PC-3 (cell line): ENCODE results near the gene FOXN3. TPM values are rescaled to one million over a fixed set of nuclear protein-coding genes. Genes with fewer than 3 reads are reported as not detected.

Experiments
- ATAC-seq: fragments of 200-7000 bp; cut with Tn5 transposase; 2 replicates; pipeline ENCODE4 v1.9.1; 2020; ENCODE audit warnings: mild to moderate bottlenecking, moderate library complexity
- BruUV-seq: library from RNA; stranded (reverse); fragments of 400-500 nt; replicated peaks from 2 replicates; lab custom pipeline; 2021; lab: Mats Ljungman, UMichigan
- CTCF ChIA-PET: fragments of 300-600 bp; sonication (Branson Sonifier 250); formaldehyde crosslinking; loops from one replicate; lab custom pipeline; 2022; ENCODE audit warnings: antibody characterized with exemption; lab: Charles Lee
- POLR2A ChIA-PET: fragments of 300-600 bp; sonication (Branson Sonifier 250); formaldehyde crosslinking; loops from one replicate; lab custom pipeline; 2022; ENCODE audit warnings: antibody characterized with exemption; ENCODE audit not compliant: unreplicated experiment; lab: Charles Lee
- DNase-seq: peaks from one replicate; pipeline ENCODE4 v3.0.0-alpha.2; 2015
- H2AFZ ChIP-seq: fragments of 300-600 bp; sonication (generic); 2 replicates; pipeline ENCODE4 v1.6.0; 2016; ENCODE audit warnings: antibody characterized with exemption, low read length
- H3F3A ChIP-seq: fragments of 300-600 bp; sonication (generic); one replicate; pipeline ENCODE4 v1.6.0; 2017; ENCODE audit warnings: antibody characterized with exemption, low read length, control low read depth, mild to moderate bottlenecking; ENCODE audit not compliant: unreplicated experiment
- H3K27ac ChIP-seq: fragments of 300-600 bp; sonication (generic); 2 replicates; pipeline ENCODE4 v1.5.1; 2016; ENCODE audit warnings: mild to moderate bottlenecking, low read length
- H3K27me3 ChIP-seq: fragments of 300-600 bp; sonication (generic); 2 replicates; pipeline ENCODE4 v1.6.1; 2016; ENCODE audit warnings: low read length, mixed read lengths
- H3K36me3 ChIP-seq: fragments of 300-600 bp; sonication (generic); 2 replicates; pipeline ENCODE4 v1.6.1; 2016; ENCODE audit warnings: low read depth, mixed run types, low read length, mixed read lengths
- H3K4me1 ChIP-seq: fragments of 300-600 bp; sonication (generic); 2 replicates; pipeline ENCODE4 v1.5.1; 2016; ENCODE audit warnings: low read length; ENCODE audit not compliant: insufficient read depth
- H3K4me2 ChIP-seq: fragments of 300-600 bp; sonication (generic); 2 replicates; pipeline ENCODE4 v1.6.0; 2016; ENCODE audit warnings: low read length
- H3K4me3 ChIP-seq: fragments of 300-600 bp; sonication (generic); 2 replicates; pipeline ENCODE4 v1.5.1; 2016; ENCODE audit warnings: mild to moderate bottlenecking, low read length, mixed read lengths
- H3K79me2 ChIP-seq: fragments of 300-600 bp; sonication (generic); 2 replicates; pipeline ENCODE4 v1.6.1; 2017; ENCODE audit warnings: low read length, mixed read lengths
- H3K9ac ChIP-seq: fragments of 300-600 bp; sonication (generic); 2 replicates; pipeline ENCODE4 v1.6.0; 2016; ENCODE audit warnings: mild to moderate bottlenecking, low read length
- H3K9me2 ChIP-seq: fragments of 300-600 bp; sonication (generic); replicated peaks from 2 replicates; pipeline ENCODE4 v1.6.1; 2016; ENCODE audit warnings: mixed run types, low read length, mixed read lengths
- H3K9me3 ChIP-seq: fragments of 300-600 bp; sonication (generic); 2 replicates; pipeline ENCODE4 v1.6.1; 2016; ENCODE audit warnings: low read length, mixed read lengths
- H4K20me1 ChIP-seq: fragments of 300-600 bp; sonication (generic); 2 replicates; pipeline ENCODE4 v1.6.1; 2016; ENCODE audit warnings: low read length, mixed read lengths
- EZH2 ChIP-seq: fragments of 300-600 bp; sonication (generic); IDR thresholded peaks from one replicate; pipeline ENCODE4 v1.6.1; 2017; ENCODE audit warnings: antibody characterized with exemption, mild to moderate bottlenecking, low read length; ENCODE audit not compliant: unreplicated experiment
- EZH2phosphoT487 ChIP-seq: fragments of 300-600 bp; sonication (generic); IDR thresholded peaks from 2 replicates; pipeline ENCODE4 v1.6.1; 2018; ENCODE audit warnings: mild to moderate bottlenecking, antibody characterized with exemption, low read length, borderline replicate concordance
- intact Hi-C: fragments of 100-400 bp; cut with micrococcal nuclease; formaldehyde crosslinking; loops from 2 replicates; pipeline ENCODE4 v1.9.0; 2023
- total RNA-seq: library from RNA; depleted of rRNA; stranded (reverse); fragments of >200 nt; gene quantifications from 2 replicates; pipeline ENCODE4 v1.2.3, GENCODE V29; 2014
- TF ChIP-seq, protein P1 (sequence below): fragments of 300-600 bp; sonication (generic); conservative IDR thresholded peaks from 2 replicates; pipeline ENCODE4 v1.5.1; 2017; ENCODE audit warnings: antibody characterized with exemption, low read depth, mild to moderate bottlenecking, low read length

FOXN3 gene
- total RNA-seq, 1 experiment from 2014 or later: 13.3 TPM

DNA sequence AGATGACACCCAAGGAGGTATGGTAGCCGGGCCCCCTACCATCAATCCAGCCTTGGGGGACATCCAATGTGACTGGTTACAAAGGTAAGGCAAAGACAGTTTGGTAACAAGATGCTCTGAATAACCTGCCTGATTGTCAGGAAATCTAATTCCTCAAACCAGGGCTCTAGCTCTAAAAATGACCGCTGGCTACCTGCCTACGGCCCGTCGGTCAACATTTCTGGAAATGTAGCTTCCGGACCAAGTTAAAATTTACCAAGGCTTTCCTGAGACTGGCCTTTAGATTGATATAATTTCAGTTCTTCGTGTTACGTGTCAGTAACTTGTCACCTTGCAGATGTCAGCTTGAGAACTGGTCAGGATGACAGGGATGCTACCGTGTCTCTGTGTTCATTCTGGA lies 34.2 kb upstream of the FOXN3 start:
- Histone ChIP-seq H3K4me1 (no peaks in the 10 kb centered on the region), H3K9me3 (no peaks in the 10 kb centered on the region), H3F3A (no peaks in the 10 kb centered on the region), H3K27ac (no peak overlapping the region), H3K9me2 (no peaks in the 10 kb centered on the region), H3K36me3 (no peaks in the 10 kb centered on the region), H3K9ac (no peak overlapping the region), H4K20me1 (no peaks in the 10 kb centered on the region), H3K27me3 (no peaks in the 10 kb centered on the region), H3K4me3 (no peak overlapping the region), H3K79me2 (no peaks in the 10 kb centered on the region), H3K4me2 (no peak overlapping the region), H2AFZ (no peak overlapping the region)
- TF ChIP-seq EZH2 (no peak), EZH2phosphoT487 (no peak)
- TF ChIP-seq, protein P1, sequence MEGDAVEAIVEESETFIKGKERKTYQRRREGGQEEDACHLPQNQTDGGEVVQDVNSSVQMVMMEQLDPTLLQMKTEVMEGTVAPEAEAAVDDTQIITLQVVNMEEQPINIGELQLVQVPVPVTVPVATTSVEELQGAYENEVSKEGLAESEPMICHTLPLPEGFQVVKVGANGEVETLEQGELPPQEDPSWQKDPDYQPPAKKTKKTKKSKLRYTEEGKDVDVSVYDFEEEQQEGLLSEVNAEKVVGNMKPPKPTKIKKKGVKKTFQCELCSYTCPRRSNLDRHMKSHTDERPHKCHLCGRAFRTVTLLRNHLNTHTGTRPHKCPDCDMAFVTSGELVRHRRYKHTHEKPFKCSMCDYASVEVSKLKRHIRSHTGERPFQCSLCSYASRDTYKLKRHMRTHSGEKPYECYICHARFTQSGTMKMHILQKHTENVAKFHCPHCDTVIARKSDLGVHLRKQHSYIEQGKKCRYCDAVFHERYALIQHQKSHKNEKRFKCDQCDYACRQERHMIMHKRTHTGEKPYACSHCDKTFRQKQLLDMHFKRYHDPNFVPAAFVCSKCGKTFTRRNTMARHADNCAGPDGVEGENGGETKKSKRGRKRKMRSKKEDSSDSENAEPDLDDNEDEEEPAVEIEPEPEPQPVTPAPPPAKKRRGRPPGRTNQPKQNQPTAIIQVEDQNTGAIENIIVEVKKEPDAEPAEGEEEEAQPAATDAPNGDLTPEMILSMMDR: no peak
- DNase-seq: no peak
- ATAC-seq: no peak
- intact Hi-C loops: no loop called here
- POLR2A ChIA-PET: interaction anchor here (0.6 kb wide), 1 partner anchor 31 kb away, joined by 4 read pairs; no protein-coding TSS in a partner anchor
- CTCF ChIA-PET: no interaction called here
- no TSS peak for BruUV-seq

GRCh38 chr14:89447182-89447944 lies 30.3 kb upstream of the FOXN3 start:
- no peak overlapping the region for H3K9ac ChIP-seq
- intact Hi-C loops: no loop called here
- H3K9me2 ChIP-seq: no peaks in the 10 kb centered on the region
- BruUV-seq: no TSS peak
- H3K79me2 ChIP-seq: no peaks in the 10 kb centered on the region
- H4K20me1 ChIP-seq: no peaks in the 10 kb centered on the region
- H3K9me3 ChIP-seq: no peaks in the 10 kb centered on the region
- POLR2A ChIA-PET: no interaction called here
- DNase-seq (no peak), ATAC-seq (no peak)
- H3K27ac ChIP-seq: no peak overlapping the region
- CTCF ChIA-PET: no interaction called here
- no peaks in the 10 kb centered on the region for H3K27me3 ChIP-seq
- peaks cover 10% of the 10 kb centered on the region; the same call in 1 of the 2 replicates for H3K4me1 ChIP-seq
- no peak overlapping the region for H3K4me3 ChIP-seq
- TF ChIP-seq, protein P1: no peak
- TF ChIP-seq EZH2phosphoT487: no peak
- TF ChIP-seq EZH2: no peak
- H3K36me3 ChIP-seq: no peaks in the 10 kb centered on the region
- no peak overlapping the region for H2AFZ ChIP-seq
- no peaks in the 10 kb centered on the region for H3F3A ChIP-seq
- no peak overlapping the region for H3K4me2 ChIP-seq

DNA sequence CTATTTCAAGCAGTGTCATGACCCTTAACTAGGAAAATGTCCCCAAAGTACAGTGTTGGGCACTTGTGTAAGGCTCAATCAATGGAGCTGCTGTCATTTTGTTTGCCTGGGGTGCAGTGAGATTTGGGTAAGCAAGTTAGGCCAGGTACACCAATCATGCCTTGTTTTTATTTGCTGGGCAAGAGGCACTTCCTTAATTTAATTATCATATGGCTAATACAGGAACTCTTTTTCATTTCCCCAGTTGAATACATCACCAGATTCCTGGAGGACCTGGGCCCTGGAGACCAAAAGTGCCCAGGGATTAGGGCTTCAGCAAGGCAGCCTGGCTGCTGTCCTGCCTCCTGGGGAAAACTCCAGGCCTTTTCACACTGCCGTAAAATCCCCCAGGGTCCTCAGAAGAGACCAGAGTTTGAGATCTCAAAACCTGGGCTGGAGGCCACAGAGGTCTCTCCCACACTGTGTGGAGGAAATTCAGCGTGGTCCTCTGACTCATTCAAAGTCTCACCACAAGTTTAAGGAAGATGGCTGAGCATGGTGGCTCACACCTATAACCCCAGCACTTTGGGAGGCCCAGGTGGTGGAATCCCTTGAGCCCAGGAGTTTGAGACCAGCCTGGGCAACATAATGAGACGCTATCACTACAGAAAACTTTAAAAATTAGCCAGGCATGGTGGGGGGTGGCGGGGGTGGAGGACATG lies 28.4 kb upstream of the FOXN3 start:
- Histone ChIP-seq H3K4me3 (no peak overlapping the region), H3K36me3 (no peaks in the 10 kb centered on the region), H3F3A (no peaks in the 10 kb centered on the region), H3K4me1 (peaks cover 10% of the 10 kb centered on the region; the same call in 1 of the 2 replicates), H3K27me3 (no peaks in the 10 kb centered on the region), H3K79me2 (no peaks in the 10 kb centered on the region), H3K9me3 (no peaks in the 10 kb centered on the region), H3K9me2 (no peaks in the 10 kb centered on the region), H2AFZ (no peak overlapping the region), H3K4me2 (no peak overlapping the region), H4K20me1 (no peaks in the 10 kb centered on the region), H3K9ac (no peak overlapping the region), H3K27ac (no peak overlapping the region)
- no peak for ATAC-seq
- ChIA-PET POLR2A (no interaction called here), CTCF (no interaction called here)
- no TSS peak for BruUV-seq
- intact Hi-C loops: no loop called here
- TF ChIP-seq EZH2phosphoT487 (no peak), EZH2 (no peak)
- TF ChIP-seq, protein P1: no peak
- DNase-seq: no peak
